Naive thymus-derived CD4-positive, alpha-beta T cell (primary cell): ENCODE data around the gene EMCN. TPM values are rescaled to one million over a fixed set of nuclear protein-coding genes. Genes with fewer than 3 reads are reported as not detected.

Experiments
- ATAC-seq: fragments of 150-1000 bp; cut with Tn5 transposase; 2 replicates; pipeline ENCODE4 v1.10.0; 2021; ENCODE audit warnings: mild to moderate bottlenecking, moderate library complexity
- CTCF ChIA-PET: fragments of 350-600 bp; sonication (Branson Sonifier 250); formaldehyde crosslinking; loops from one replicate; lab custom pipeline; 2021; ENCODE audit warnings: antibody characterized with exemption; lab: Charles Lee
- POLR2A ChIA-PET: fragments of 350-600 bp; sonication (Branson Sonifier 250); formaldehyde crosslinking; loops from one replicate; lab custom pipeline; 2021; ENCODE audit warnings: antibody characterized with exemption, inconsistent platforms; lab: Charles Lee
- DNase-seq, 9 donors: peaks; one replicate each; pipeline versions ENCODE4 v3.0.0 to v3.0.0-alpha.2; 2020 to 2022; ENCODE audit warnings: mixed read lengths in 1 of 9
- H3K27ac ChIP-seq: one replicate; pipeline ENCODE4 v1.7.0; 2013; ENCODE audit warnings: mild to moderate bottlenecking, low read depth, low read length, moderate library complexity
- H3K27me3 ChIP-seq, 2 donors: one replicate each; pipeline ENCODE4 v1.7.0; 2013; ENCODE audit warnings: low read length in 2 of 2, mild to moderate bottlenecking in 2 of 2, moderate library complexity in 2 of 2; ENCODE audit not compliant: control insufficient read depth in 2 of 2, insufficient read depth in 2 of 2
- H3K36me3 ChIP-seq, 3 experiments: 1 replicate in 2 of 3; 2 replicates in 1 of 3; pipeline ENCODE4 v1.7.0; 2013; ENCODE audit warnings: low read length in 3 of 3, mild to moderate bottlenecking in 3 of 3, moderate library complexity in 1 of 3; ENCODE audit not compliant: insufficient read depth in 3 of 3, control insufficient read depth in 2 of 3
- H3K4me1 ChIP-seq, 2 donors: one replicate each; pipeline ENCODE4 v1.7.0; 2013; ENCODE audit warnings: low read length in 2 of 2, mild to moderate bottlenecking in 2 of 2, moderate library complexity in 1 of 2; ENCODE audit not compliant: control insufficient read depth in 2 of 2, insufficient read depth in 2 of 2
- H3K4me3 ChIP-seq: 2 replicates; pipeline ENCODE4 v1.7.0; 2013; ENCODE audit warnings: mild to moderate bottlenecking, low read length
- H3K9me3 ChIP-seq, 3 experiments: 1 replicate in 2 of 3; 2 replicates in 1 of 3; pipeline ENCODE4 v1.7.0; 2013; ENCODE audit warnings: low read length in 3 of 3; ENCODE audit not compliant: control insufficient read depth in 2 of 3
- H3K27ac Mint-ChIP-seq, 9 donors: one replicate each; pipeline ENCODE4 v1.8.0; 2020 to 2022; ENCODE audit warnings: mixed read lengths in 9 of 9, mild to moderate bottlenecking in 8 of 9, moderate library complexity in 5 of 9, inconsistent platforms in 2 of 9
- H3K27me3 Mint-ChIP-seq, 5 donors: one replicate each; pipeline ENCODE4 v1.8.0; 2021 to 2022; ENCODE audit warnings: mixed read lengths in 5 of 5, mild to moderate bottlenecking in 1 of 5
- H3K36me3 Mint-ChIP-seq, 5 donors: one replicate each; pipeline ENCODE4 v1.8.0; 2020 to 2022; ENCODE audit warnings: mixed read lengths in 5 of 5, mild to moderate bottlenecking in 3 of 5, inconsistent platforms in 1 of 5
- H3K4me1 Mint-ChIP-seq, 7 donors: one replicate each; pipeline ENCODE4 v1.8.0; 2020 to 2022; ENCODE audit warnings: mixed read lengths in 7 of 7, mild to moderate bottlenecking in 3 of 7, inconsistent platforms in 1 of 7
- H3K4me3 Mint-ChIP-seq, 10 donors: one replicate each; pipeline ENCODE4 v1.8.0; 2020 to 2022; ENCODE audit warnings: mild to moderate bottlenecking in 10 of 10, mixed read lengths in 10 of 10, moderate library complexity in 6 of 10, inconsistent platforms in 2 of 10
- H3K9me3 Mint-ChIP-seq, 11 donors: one replicate each; pipeline ENCODE4 v1.8.0; 2020 to 2022; ENCODE audit warnings: mixed read lengths in 11 of 11, mild to moderate bottlenecking in 4 of 11, inconsistent platforms in 1 of 11, moderate library complexity in 1 of 11
- intact Hi-C, 2 donors: fragments of 100-400 bp; cut with micrococcal nuclease; formaldehyde crosslinking; loops; one replicate each; pipeline ENCODE4 v1.15.1; 2023
- polyA plus RNA-seq, 2 donors: library from polyadenylated mRNA; unstranded; fragments of 300-500 nt; fragmentation: Illumina TruSeq; gene quantifications; one replicate each; pipeline ENCODE4 v1.2.3, GENCODE V29; 2021
- total RNA-seq, 6 experiments: library from RNA in 5 of 6; stranded (reverse) in 5 of 6; gene quantifications; 1 replicate in 5 of 6; 2 replicates in 1 of 6; pipeline ENCODE4 v1.2.3 and lab custom pipeline; 2021 to 2026

The EMCN gene
- total and polyA plus RNA-seq, 7 experiments from 2014 or later, result not detected

- Mint-ChIP-seq H3K9me3 (peaks cover 0 to 11% (median 2%) of the 10 kb centered on the region in 11 donors), H3K36me3 (no peaks in the 10 kb centered on the region), H3K27me3 (peaks cover 0 to 4% (median 0%) of the 10 kb centered on the region in 5 donors), H3K4me3 (peak overlapping the region in 1 of 10 donors; percentile 16), H3K27ac (no peak overlapping the region), H3K4me1 (peaks cover 0 to 18% (median 5%) of the 10 kb centered on the region in 7 donors)
- DNase-seq (no peak), ATAC-seq (no peak)
- Histone ChIP-seq H3K4me1 (no peaks in the 10 kb centered on the region), H3K27ac (no peak overlapping the region), H3K36me3 (no peaks in the 10 kb centered on the region), H3K27me3 (no peaks in the 10 kb centered on the region), H3K9me3 (no peaks in the 10 kb centered on the region), H3K4me3 (no peak overlapping the region)
- intact Hi-C loops, result no loop called here
- ChIA-PET CTCF (no interaction called here), POLR2A (no interaction called here)
Observed at GRCh38 chr4:100430451-100430850, 87.4 kb downstream of the EMCN start.

- intact Hi-C loops, result loop anchor here in 1 of 2 donors (10.0 kb wide), 2 partner anchors 335 to 735 kb away; no protein-coding TSS in a partner anchor
Observed at GRCh38 chr4:100429616-100430015, 88.2 kb downstream of the EMCN start.

DNA sequence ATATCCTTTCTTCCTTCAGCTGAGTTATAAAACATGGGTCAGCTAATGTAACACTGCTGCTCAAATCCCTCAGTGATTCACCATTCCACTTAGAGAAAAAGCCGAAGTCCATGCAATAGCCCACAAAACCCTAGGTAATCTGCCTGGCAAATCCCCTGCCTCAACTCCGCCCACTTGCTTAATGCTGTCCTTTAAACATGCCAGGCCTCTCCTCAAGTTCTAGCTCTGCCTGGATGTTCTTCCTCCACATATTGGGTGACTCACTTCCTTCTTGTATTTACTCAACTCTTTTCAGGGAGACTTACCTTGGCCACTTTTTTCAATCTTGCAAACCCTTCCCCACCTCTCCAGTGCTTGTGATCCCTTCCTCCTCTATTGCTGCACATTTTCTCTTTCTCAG is 89.8 kb downstream of the EMCN start:
- intact Hi-C loops, result loop anchor here in 1 of 2 donors (10.0 kb wide), 2 partner anchors 333 to 737 kb away; no protein-coding TSS in a partner anchor
- ATAC-seq (no peak), DNase-seq (no peak)
- peaks cover 0 to 7% (median 0%) of the 10 kb centered on the region in 11 donors for H3K9me3 Mint-ChIP-seq
- H3K4me1 Mint-ChIP-seq, result peaks cover 0 to 18% (median 5%) of the 10 kb centered on the region in 7 donors
- ChIA-PET CTCF (no interaction called here), POLR2A (interaction anchor here (0.6 kb wide), 1 partner anchor 117 kb away, joined by 3 read pairs; no protein-coding TSS in a partner anchor)
- Histone ChIP-seq H3K4me1 (no peaks in the 10 kb centered on the region), H3K36me3 (no peaks in the 10 kb centered on the region), H3K27me3 (no peaks in the 10 kb centered on the region), H3K27ac (no peak overlapping the region), H3K4me3 (no peak overlapping the region), H3K9me3 (no peaks in the 10 kb centered on the region)
- peaks cover 0 to 4% (median 0%) of the 10 kb centered on the region in 5 donors for H3K27me3 Mint-ChIP-seq
- H3K36me3 Mint-ChIP-seq, result no peaks in the 10 kb centered on the region
- H3K4me3 Mint-ChIP-seq, result no peak overlapping the region
- H3K27ac Mint-ChIP-seq, result no peak overlapping the region

More at GRCh38 chr4:100429616-100430015, 88.2 kb downstream of the EMCN start:
- H3K4me3 Mint-ChIP-seq, result no peak overlapping the region
- CTCF ChIA-PET, result no interaction called here
- POLR2A ChIA-PET, result no interaction called here
- DNase-seq, result no peak
- no peak overlapping the region for H3K27ac Mint-ChIP-seq
- no peaks in the 10 kb centered on the region for H3K9me3 ChIP-seq
- peaks cover 0 to 11% (median 0%) of the 10 kb centered on the region in 11 donors for H3K9me3 Mint-ChIP-seq
- no peak overlapping the region for H3K4me3 ChIP-seq
- no peaks in the 10 kb centered on the region for H3K36me3 ChIP-seq
- no peak overlapping the region for H3K27ac ChIP-seq
- H3K36me3 Mint-ChIP-seq, result no peaks in the 10 kb centered on the region
- H3K4me1 Mint-ChIP-seq, result peaks cover 0 to 18% (median 5%) of the 10 kb centered on the region in 7 donors
- no peak for ATAC-seq
- H3K27me3 ChIP-seq, result no peaks in the 10 kb centered on the region
- peaks cover 0 to 4% (median 0%) of the 10 kb centered on the region in 5 donors for H3K27me3 Mint-ChIP-seq
- no peaks in the 10 kb centered on the region for H3K4me1 ChIP-seq

- H3K4me1 Mint-ChIP-seq, result peaks cover 0 to 7% (median 0%) of the 10 kb centered on the region in 7 donors
- H3K27me3 Mint-ChIP-seq, result no peaks in the 10 kb centered on the region
- H3K36me3 ChIP-seq, result no peaks in the 10 kb centered on the region
- no peaks in the 10 kb centered on the region for H3K4me1 ChIP-seq
- no peaks in the 10 kb centered on the region for H3K9me3 ChIP-seq
- no peak for ATAC-seq
- POLR2A ChIA-PET, result no interaction called here
- no peak overlapping the region for H3K4me3 Mint-ChIP-seq
- no peaks in the 10 kb centered on the region for H3K36me3 Mint-ChIP-seq
- CTCF ChIA-PET, result no interaction called here
- no peak for DNase-seq
- H3K4me3 ChIP-seq, result no peak overlapping the region
- H3K27me3 ChIP-seq, result no peaks in the 10 kb centered on the region
- peaks cover 0 to 4% (median 0%) of the 10 kb centered on the region in 11 donors for H3K9me3 Mint-ChIP-seq
- intact Hi-C loops, result loop anchor here in 1 of 2 donors (10.0 kb wide), 2 partner anchors 330 to 740 kb away; no protein-coding TSS in a partner anchor
- no peak overlapping the region for H3K27ac ChIP-seq
- H3K27ac Mint-ChIP-seq, result no peak overlapping the region
Observed at GRCh38 chr4:100424376-100424775, 93.4 kb downstream of the EMCN start.

- Histone ChIP-seq H3K27me3 (no peaks in the 10 kb centered on the region), H3K4me1 (no peaks in the 10 kb centered on the region), H3K4me3 (no peak overlapping the region), H3K9me3 (no peaks in the 10 kb centered on the region), H3K36me3 (no peaks in the 10 kb centered on the region), H3K27ac (no peak overlapping the region)
- ChIA-PET CTCF (no interaction called here), POLR2A (no interaction called here)
- Mint-ChIP-seq H3K27me3 (peaks cover 0 to 9% (median 0%) of the 10 kb centered on the region in 5 donors), H3K36me3 (no peaks in the 10 kb centered on the region), H3K9me3 (peaks cover 0 to 4% (median 0%) of the 10 kb centered on the region in 11 donors), H3K27ac (no peak overlapping the region), H3K4me1 (peaks cover 0 to 4% (median 0%) of the 10 kb centered on the region in 7 donors), H3K4me3 (no peak overlapping the region)
- intact Hi-C loops, result loop anchor here in 1 of 2 donors (10.0 kb wide), 2 partner anchors 328 to 742 kb away; no protein-coding TSS in a partner anchor
- DNase-seq (peak in 1 of 9 donors; percentile 1), ATAC-seq (no peak)
Observed at GRCh38 chr4:100422894-100423293, 94.9 kb downstream of the EMCN start.

- Histone ChIP-seq H3K27ac (no peak overlapping the region), H3K4me3 (no peak overlapping the region), H3K36me3 (no peaks in the 10 kb centered on the region), H3K27me3 (no peaks in the 10 kb centered on the region), H3K4me1 (no peaks in the 10 kb centered on the region), H3K9me3 (no peaks in the 10 kb centered on the region)
- Mint-ChIP-seq H3K9me3 (no peaks in the 10 kb centered on the region), H3K36me3 (no peaks in the 10 kb centered on the region), H3K27me3 (peaks cover 0 to 9% (median 0%) of the 10 kb centered on the region in 5 donors), H3K27ac (no peak overlapping the region), H3K4me3 (no peak overlapping the region), H3K4me1 (peaks cover 0 to 4% (median 0%) of the 10 kb centered on the region in 7 donors)
- peak in 3 of 9 donors; percentile 1 to 10 (median 1) for DNase-seq
- POLR2A ChIA-PET, result no interaction called here
- CTCF ChIA-PET, result interaction anchor here (0.6 kb wide), 1 partner anchor 564 kb away, joined by 3 read pairs; no protein-coding TSS in a partner anchor
- intact Hi-C loops, result loop anchor here (1.0 to 10.0 kb wide), 8 partner anchors 215 to 1843 kb away; no protein-coding TSS in a partner anchor
- no peak for ATAC-seq
Observed at GRCh38 chr4:100421361-100421978, 96.4 kb downstream of the EMCN start.
